Testis (tissue), 3 donors: ENCODE measurements around the gene GPD1L. TPM values are rescaled to one million over a fixed set of nuclear protein-coding genes. Genes with fewer than 3 reads are reported as not detected.

Source experiments
- DNase-seq: peaks from one replicate; pipeline ENCODE4 v3.0.0-alpha.2; 2019
- H3K27ac ChIP-seq, 2 donors: fragments of 200-600 bp; sonication (generic); one replicate each; pipeline ENCODE4 v1.5.1; 2019
- H3K27me3 ChIP-seq: fragments of 200-600 bp; sonication (generic); one replicate; pipeline ENCODE4 v1.5.1; 2019
- H3K36me3 ChIP-seq: fragments of 200-600 bp; sonication (generic); one replicate; pipeline ENCODE4 v1.5.1; 2017; ENCODE audit warnings: low read depth; ENCODE audit errors: missing control alignments
- H3K4me1 ChIP-seq: fragments of 200-600 bp; sonication (generic); one replicate; pipeline ENCODE4 v1.5.1; 2019
- H3K4me3 ChIP-seq, 2 donors: fragments of 200-600 bp; sonication (generic); one replicate each; pipeline ENCODE4 v1.5.1; 2017 to 2019
- H3K9me3 ChIP-seq: fragments of 200-600 bp; sonication (generic); one replicate; pipeline ENCODE4 v1.5.1; 2017
- CTCF ChIP-seq, 3 experiments: fragments of 450-650 bp in 2 of 3; fragments of 200-600 bp in 1 of 3; sonication (generic) in 1 of 3; IDR thresholded peaks; one replicate each; pipeline ENCODE4 v1.5.1; 2016 to 2019; ENCODE audit warnings: antibody characterized with exemption in 3 of 3, mild to moderate bottlenecking in 2 of 3, moderate library complexity in 1 of 3
- POLR2A ChIP-seq: fragments of 450-650 bp; IDR thresholded peaks from one replicate; pipeline ENCODE4 v1.6.1; 2017; ENCODE audit warnings: antibody characterized with exemption, mild to moderate bottlenecking, moderate library complexity
- WGBS, 2 donors: methylation state at CpG; one replicate each; pipeline ENCODE4 v1.1.5; 2018; 5-methylcytosine and 5-hydroxymethylcytosine counted together
- intact Hi-C: fragments of 100-400 bp; cut with DNase I; formaldehyde crosslinking; loops from one replicate; pipeline ENCODE4 v1.15.1; 2023; ENCODE audit warnings: low total_unique reads
- polyA plus RNA-seq: library from polyadenylated mRNA; stranded (reverse); fragments of 350-450 nt; fragmentation: Illumina TruSeq; extraction: RNeasy Lipid Tissue Mini Kit (QIAGEN cat#74804); gene quantifications from one replicate; pipeline ENCODE4 v1.2.3, GENCODE V29; 2014; ENCODE audit warnings: low read depth, low replicate concordance; ENCODE audit not compliant: insufficient read depth
- total RNA-seq, 2 donors: library from RNA; depleted of rRNA; stranded (reverse); fragments of >200 nt; gene quantifications; one replicate each; pipeline ENCODE4 v1.2.3, GENCODE V29; 2016

GPD1L gene
- total and polyA plus RNA-seq, 3 donors from 2014 or later: 13.4 to 18.4 (median 15.4) TPM

- Histone ChIP-seq H3K36me3 (no peaks in the 10 kb centered on the region), H3K9me3 (no peaks in the 10 kb centered on the region), H3K4me1 (peaks cover 5% of the 10 kb centered on the region), H3K27me3 (no peaks in the 10 kb centered on the region), H3K27ac (no peak overlapping the region), H3K4me3 (no peak overlapping the region)
- 95 to 100% methylated on average over 2 of the region's 2 CpGs for WGBS, 2 donors
- DNase-seq: no peak
- intact Hi-C loops: no loop called here
- TF ChIP-seq POLR2A: no peak
- no peak for TF ChIP-seq CTCF (IDR thresholded peaks at IDR 0.05)
Measured at GRCh38 chr3:32125012-32125411, 18.6 kb downstream of the GPD1L start.

GRCh38 chr3:32126305-32127015, 20.0 kb downstream of the GPD1L start:
- no peak for DNase-seq
- WGBS, 2 donors: 30 to 46% methylated on average over 4 of the region's 4 CpGs
- no peak overlapping the region for H3K4me3 ChIP-seq
- no peak overlapping the region for H3K27ac ChIP-seq
- H3K27me3 ChIP-seq: no peaks in the 10 kb centered on the region
- no peaks in the 10 kb centered on the region for H3K9me3 ChIP-seq
- no peaks in the 10 kb centered on the region for H3K36me3 ChIP-seq
- no peak for TF ChIP-seq POLR2A
- TF ChIP-seq CTCF (IDR thresholded peaks at IDR 0.05): no peak
- H3K4me1 ChIP-seq: peaks cover 5% of the 10 kb centered on the region
- intact Hi-C loops: no loop called here

GRCh38 chr3:32127219-32127826, 20.9 kb downstream of the GPD1L start:
- Histone ChIP-seq H3K4me1 (peaks cover 5% of the 10 kb centered on the region), H3K36me3 (no peaks in the 10 kb centered on the region), H3K9me3 (no peaks in the 10 kb centered on the region), H3K4me3 (no peak overlapping the region), H3K27ac (no peak overlapping the region), H3K27me3 (no peaks in the 10 kb centered on the region)
- 87 to 93% methylated on average over 10 of the region's 10 CpGs for WGBS, 2 donors
- no peak for DNase-seq
- intact Hi-C loops: no loop called here
- no peak for TF ChIP-seq POLR2A
- TF ChIP-seq CTCF (IDR thresholded peaks at IDR 0.05): no peak

DNA sequence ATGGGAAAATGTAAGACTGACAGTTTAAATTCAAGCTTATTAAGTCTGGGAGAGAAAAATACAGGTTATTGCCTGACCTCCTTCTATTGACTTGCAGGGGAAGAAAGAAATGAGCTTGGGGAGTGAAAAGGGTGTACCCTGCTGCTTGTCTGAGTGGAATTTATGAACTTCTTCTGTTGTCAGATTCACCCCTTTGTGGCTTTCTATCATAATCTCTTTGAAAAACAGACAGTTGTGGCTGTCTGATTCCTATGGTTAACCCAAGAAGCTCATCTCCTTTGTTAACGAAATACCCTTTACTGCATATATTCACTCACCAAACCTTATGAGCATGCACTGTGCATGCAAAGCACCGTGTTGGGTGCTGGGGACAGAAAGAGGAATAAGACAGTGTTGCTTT, 22.5 kb downstream of the GPD1L start:
- no peak for DNase-seq
- Histone ChIP-seq H3K4me3 (no peak overlapping the region), H3K36me3 (no peaks in the 10 kb centered on the region), H3K9me3 (no peaks in the 10 kb centered on the region), H3K4me1 (peaks cover 14% of the 10 kb centered on the region), H3K27ac (no peak overlapping the region), H3K27me3 (no peaks in the 10 kb centered on the region)
- TF ChIP-seq POLR2A (no peak), CTCF (IDR thresholded peaks at IDR 0.05) (no peak)
- intact Hi-C loops: no loop called here
- WGBS, 2 donors: 90 to 93% methylated on average over 2 of the region's 2 CpGs

DNA sequence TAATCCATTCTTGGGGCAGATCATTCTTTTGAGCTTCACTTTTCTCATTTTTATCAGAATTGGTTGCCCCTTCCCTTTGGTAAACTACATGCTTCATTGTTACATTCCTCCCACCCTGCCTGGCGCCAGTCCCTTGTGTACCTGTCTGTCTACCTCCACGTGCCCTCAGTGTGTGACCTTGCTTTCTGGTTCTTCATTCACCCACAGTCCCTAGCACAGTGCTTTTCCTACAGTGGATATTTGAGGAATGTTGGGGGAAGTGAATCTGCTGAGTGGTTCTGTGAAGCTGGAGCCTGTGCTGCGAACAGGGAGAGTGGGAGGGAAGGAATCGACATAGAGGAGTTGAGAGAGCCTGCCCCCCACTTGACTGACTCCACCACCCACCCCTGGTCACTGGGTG, 23.4 kb downstream of the GPD1L start:
- Histone ChIP-seq H3K4me1 (peaks cover 14% of the 10 kb centered on the region), H3K27me3 (no peaks in the 10 kb centered on the region), H3K36me3 (no peaks in the 10 kb centered on the region), H3K9me3 (no peaks in the 10 kb centered on the region), H3K27ac (no peak overlapping the region), H3K4me3 (no peak overlapping the region)
- WGBS, 2 donors: 75 to 78% methylated on average over 4 of the region's 4 CpGs
- DNase-seq: no peak
- intact Hi-C loops: no loop called here
- no peak for TF ChIP-seq POLR2A
- no peak for TF ChIP-seq CTCF (IDR thresholded peaks at IDR 0.05)
